GM23338 (cell line): ENCODE results near the gene DTNB. TPM values are rescaled to one million over a fixed set of nuclear protein-coding genes. Genes with fewer than 3 reads are reported as not detected.

Source experiments
- ATAC-seq: fragments of 200-7000 bp; cut with Tn5 transposase; 3 replicates; pipeline ENCODE4 v1.9.1; 2020
- DNase-seq: peaks from one replicate; pipeline ENCODE4 v3.0.0-alpha.2; 2015; ENCODE audit warnings: low spot score
- H2AFZ ChIP-seq: fragments of 200-600 bp; sonication (generic); 2 replicates; pipeline ENCODE4 v1.8.0; 2016; ENCODE audit warnings: antibody characterized with exemption, mild to moderate bottlenecking, moderate library complexity
- H3F3A ChIP-seq: fragments of 200-600 bp; sonication (generic); replicated peaks from 2 replicates; pipeline ENCODE4 v1.8.0; 2017; ENCODE audit warnings: antibody characterized with exemption, mixed run types, low read depth
- H3K27ac ChIP-seq: fragments of 200-600 bp; sonication (generic); 2 replicates; pipeline ENCODE4 v1.6.1; 2016; ENCODE audit warnings: low read depth
- H3K27me3 ChIP-seq: fragments of 200-600 bp; sonication (generic); 2 replicates; pipeline ENCODE4 v1.8.0; 2016; ENCODE audit warnings: mild to moderate bottlenecking, mixed run types, moderate library complexity; ENCODE audit not compliant: insufficient read depth
- H3K36me3 ChIP-seq: fragments of 200-600 bp; sonication (generic); 2 replicates; pipeline ENCODE4 v1.8.0; 2016; ENCODE audit warnings: mild to moderate bottlenecking; ENCODE audit not compliant: insufficient read depth
- H3K4me1 ChIP-seq: fragments of 200-600 bp; sonication (generic); 2 replicates; pipeline ENCODE4 v1.8.0; 2016; ENCODE audit warnings: mild to moderate bottlenecking, moderate library complexity; ENCODE audit not compliant: insufficient read depth
- H3K4me2 ChIP-seq: fragments of 200-600 bp; sonication (generic); 2 replicates; pipeline ENCODE4 v1.7.1; 2017; ENCODE audit warnings: mixed run types
- H3K4me3 ChIP-seq: fragments of 200-600 bp; sonication (generic); 2 replicates; pipeline ENCODE4 v1.6.1; 2016; ENCODE audit warnings: mixed run types
- H3K79me2 ChIP-seq: fragments of 200-600 bp; sonication (generic); replicated peaks from 2 replicates; pipeline ENCODE4 v1.8.0; 2017; ENCODE audit warnings: mild to moderate bottlenecking; ENCODE audit not compliant: insufficient read depth
- H3K9me2 ChIP-seq: fragments of 200-600 bp; sonication (generic); 2 replicates; pipeline ENCODE4 v1.8.0; 2017; ENCODE audit not compliant: insufficient read depth
- H4K20me1 ChIP-seq: fragments of 200-600 bp; sonication (generic); replicated peaks from 2 replicates; pipeline ENCODE4 v1.8.0; 2017; ENCODE audit warnings: mild to moderate bottlenecking; ENCODE audit not compliant: insufficient read depth
- H3K27ac Mint-ChIP-seq: 2 replicates; pipeline ENCODE4 v1.8.0; 2020; ENCODE audit warnings: inconsistent platforms, mild to moderate bottlenecking, moderate library complexity, mixed read lengths
- H3K27me3 Mint-ChIP-seq: 3 replicates; pipeline ENCODE4 v1.8.0; 2022; ENCODE audit warnings: low read depth, mild to moderate bottlenecking, moderate library complexity, mixed read lengths, inconsistent platforms; ENCODE audit not compliant: insufficient read depth, poor library complexity
- H3K36me3 Mint-ChIP-seq: 3 replicates; pipeline ENCODE4 v1.8.0; 2021; ENCODE audit warnings: low read depth, mild to moderate bottlenecking, inconsistent platforms, moderate library complexity, mixed read lengths
- H3K4me1 Mint-ChIP-seq: 3 replicates; pipeline ENCODE4 v1.8.0; 2020; ENCODE audit warnings: mild to moderate bottlenecking, inconsistent platforms, mixed read lengths
- H3K4me3 Mint-ChIP-seq: 3 replicates; pipeline ENCODE4 v1.8.0; 2021; ENCODE audit warnings: moderate library complexity, mild to moderate bottlenecking, inconsistent platforms, mixed read lengths
- H3K9me3 Mint-ChIP-seq: 3 replicates; pipeline ENCODE4 v1.8.0; 2020; ENCODE audit warnings: moderate library complexity, mild to moderate bottlenecking, inconsistent platforms, mixed read lengths
- CREB1 ChIP-seq: fragments of 250-450 bp; sonication (Bioruptor Pico); IDR thresholded peaks from 2 replicates; pipeline ENCODE4 v1.5.0; 2020; ENCODE audit warnings: low read depth, mild to moderate bottlenecking, moderate library complexity
- EZH2 ChIP-seq: fragments of 200-600 bp; sonication (generic); IDR thresholded peaks from one replicate; pipeline ENCODE4 v1.8.0; 2017; ENCODE audit warnings: antibody characterized with exemption, mild to moderate bottlenecking, low read depth; ENCODE audit not compliant: unreplicated experiment
- EZH2phosphoT487 ChIP-seq: fragments of 200-600 bp; sonication (generic); IDR thresholded peaks from one replicate; pipeline ENCODE4 v1.8.1; 2018; ENCODE audit warnings: antibody characterized with exemption; ENCODE audit not compliant: unreplicated experiment
- JUNB ChIP-seq: IDR thresholded peaks from one replicate; pipeline ENCODE4 v1.6.1; 2016; ENCODE audit warnings: antibody characterized with exemption; ENCODE audit not compliant: unreplicated experiment
- NANOG ChIP-seq: IDR thresholded peaks from 2 replicates; pipeline ENCODE4 v1.6.1; 2016; ENCODE audit warnings: antibody characterized with exemption, borderline replicate concordance
- POLR2AphosphoS5 ChIP-seq: IDR thresholded peaks from 2 replicates; pipeline ENCODE4 v1.6.1; 2016; ENCODE audit warnings: antibody characterized with exemption, low read depth
- STAT1 ChIP-seq: IDR thresholded peaks from one replicate; pipeline ENCODE4 v1.6.1; 2016; ENCODE audit warnings: antibody characterized with exemption; ENCODE audit not compliant: unreplicated experiment
- ZNF114 ChIP-seq: fragments of 250-450 bp; sonication (Bioruptor Pico); IDR thresholded peaks from 2 replicates; pipeline ENCODE4 v1.5.0; 2020; ENCODE audit warnings: mild to moderate bottlenecking, moderate library complexity
- ZNF331 ChIP-seq: fragments of 250-450 bp; sonication (Bioruptor Pico); IDR thresholded peaks from 2 replicates; pipeline ENCODE4 v1.5.0; 2020; ENCODE audit warnings: low read depth, mild to moderate bottlenecking, moderate library complexity
- polyA plus RNA-seq: library from polyadenylated mRNA; unstranded; fragments of >200 nt; fragmentation: Nextera tagmentation; extraction: Ambion mirVana; gene quantifications from 2 replicates; pipeline ENCODE4 v1.2.1, GENCODE V29; 2016
- total RNA-seq: library from RNA; depleted of rRNA; stranded (reverse); fragments of >200 nt; shearing (Covaris generic); gene quantifications from 2 replicates; pipeline ENCODE4 v1.2.3, GENCODE V29; 2014
- TF ChIP-seq, protein P1 (sequence below), 2 experiments: fragments of 200-600 bp in 1 of 2; sonication (generic) in 1 of 2; conservative IDR thresholded peaks; 2 replicates each; pipeline versions ENCODE4 v1.5.1 to v1.6.1; 2016 to 2017; ENCODE audit warnings: antibody characterized with exemption in 2 of 2, low read depth in 2 of 2, mild to moderate bottlenecking in 2 of 2, moderate library complexity in 1 of 2
- TF ChIP-seq, protein P2 (sequence below): IDR thresholded peaks from 2 replicates; pipeline ENCODE4 v1.6.1; 2016; ENCODE audit warnings: antibody characterized with exemption
- TF ChIP-seq, protein P3 (sequence below): IDR thresholded peaks from one replicate; pipeline ENCODE4 v1.6.1; 2018; ENCODE audit warnings: antibody characterized with exemption; ENCODE audit not compliant: unreplicated experiment

Gene DTNB
- total and polyA plus RNA-seq, 2 experiments from 2014 or later: 22.1 to 29.4 TPM

DNA sequence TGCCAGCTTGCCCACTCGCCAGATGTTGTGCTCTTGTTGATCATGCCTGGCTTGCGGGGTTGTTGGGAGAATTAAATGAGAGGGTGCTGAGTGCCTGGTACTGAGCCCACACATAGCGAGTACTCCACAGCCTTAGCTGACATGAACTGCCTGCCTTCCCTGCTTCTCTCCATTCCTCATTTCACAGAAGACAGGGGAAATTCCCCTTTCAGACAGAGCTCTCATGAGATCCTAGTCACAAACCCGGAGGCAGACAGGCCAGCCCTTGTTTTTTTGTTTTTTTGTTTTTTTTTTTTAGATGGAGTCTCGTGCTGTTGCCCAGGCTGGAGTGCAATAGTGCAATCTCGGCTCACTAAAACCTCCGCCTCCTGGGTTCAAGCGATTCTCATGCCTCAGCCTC is 314.5 kb downstream of the DTNB start:
- DNase-seq: no peak
- Histone ChIP-seq H3K4me3 (no peak overlapping the region), H3K27ac (no peak overlapping the region), H3K36me3 (no peaks in the 10 kb centered on the region), H3K4me1 (peaks cover 4% of the 10 kb centered on the region), H3K4me2 (no peak overlapping the region), H3K79me2 (no peaks in the 10 kb centered on the region), H3F3A (no peaks in the 10 kb centered on the region), H2AFZ (peak overlapping the region; percentile 14; the same call in 1 of the 2 replicates), H4K20me1 (no peaks in the 10 kb centered on the region), H3K27me3 (peaks cover 15% of the 10 kb centered on the region), H3K9me2 (no peaks in the 10 kb centered on the region)
- Mint-ChIP-seq H3K27me3 (peaks cover 30% of the 10 kb centered on the region), H3K4me1 (peaks cover 10% of the 10 kb centered on the region), H3K27ac (no peak overlapping the region), H3K9me3 (no peaks in the 10 kb centered on the region; the same call in 2 of the 3 replicates), H3K36me3 (no peaks in the 10 kb centered on the region), H3K4me3 (no peak overlapping the region)
- no peak for ATAC-seq
- TF ChIP-seq ZNF114 (CRISPR knock-in tag) (no peak), EZH2 (no peak), JUNB (no peak), STAT1 (no peak)
- TF ChIP-seq, protein P1, sequence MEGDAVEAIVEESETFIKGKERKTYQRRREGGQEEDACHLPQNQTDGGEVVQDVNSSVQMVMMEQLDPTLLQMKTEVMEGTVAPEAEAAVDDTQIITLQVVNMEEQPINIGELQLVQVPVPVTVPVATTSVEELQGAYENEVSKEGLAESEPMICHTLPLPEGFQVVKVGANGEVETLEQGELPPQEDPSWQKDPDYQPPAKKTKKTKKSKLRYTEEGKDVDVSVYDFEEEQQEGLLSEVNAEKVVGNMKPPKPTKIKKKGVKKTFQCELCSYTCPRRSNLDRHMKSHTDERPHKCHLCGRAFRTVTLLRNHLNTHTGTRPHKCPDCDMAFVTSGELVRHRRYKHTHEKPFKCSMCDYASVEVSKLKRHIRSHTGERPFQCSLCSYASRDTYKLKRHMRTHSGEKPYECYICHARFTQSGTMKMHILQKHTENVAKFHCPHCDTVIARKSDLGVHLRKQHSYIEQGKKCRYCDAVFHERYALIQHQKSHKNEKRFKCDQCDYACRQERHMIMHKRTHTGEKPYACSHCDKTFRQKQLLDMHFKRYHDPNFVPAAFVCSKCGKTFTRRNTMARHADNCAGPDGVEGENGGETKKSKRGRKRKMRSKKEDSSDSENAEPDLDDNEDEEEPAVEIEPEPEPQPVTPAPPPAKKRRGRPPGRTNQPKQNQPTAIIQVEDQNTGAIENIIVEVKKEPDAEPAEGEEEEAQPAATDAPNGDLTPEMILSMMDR (conservative IDR thresholded peaks at IDR 0.05; ENCODE audit: low read depth in 2 of 2): no peak

DNA sequence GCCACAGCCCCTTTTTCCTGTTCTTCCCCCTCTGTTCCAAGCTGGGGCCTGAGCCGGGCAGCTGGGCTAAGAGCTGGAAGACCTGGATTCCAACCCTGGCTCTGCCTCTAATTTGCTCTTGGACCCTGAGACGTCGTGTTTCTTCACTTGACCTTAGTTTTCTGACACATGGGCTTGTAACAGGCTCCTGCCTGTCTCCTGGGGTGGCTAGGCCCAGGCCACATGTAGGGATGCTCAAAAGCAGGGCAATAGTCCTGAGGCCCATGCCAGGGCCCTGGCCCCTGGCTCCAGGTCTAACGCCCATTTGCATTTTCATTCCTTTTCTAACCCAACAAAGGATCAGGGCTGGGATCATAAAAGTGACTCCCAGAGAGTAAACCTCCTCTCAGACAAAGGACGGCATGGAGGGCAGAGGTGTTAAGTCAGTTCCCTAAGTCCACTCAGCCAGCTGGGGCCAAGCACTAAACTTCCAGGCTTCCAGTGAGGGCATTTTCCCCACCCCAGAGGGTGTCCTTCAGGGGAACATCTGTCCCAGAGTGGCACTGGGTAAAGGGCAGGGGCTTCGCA is 315.0 kb downstream of the DTNB start:
- no peaks in the 10 kb centered on the region for H3K36me3 ChIP-seq
- no peaks in the 10 kb centered on the region for H3K79me2 ChIP-seq
- H3K27ac Mint-ChIP-seq: no peak overlapping the region
- no peaks in the 10 kb centered on the region for H3K36me3 Mint-ChIP-seq
- DNase-seq (no peak), ATAC-seq (peak; percentile 6; the same call in 2 of the 3 replicates)
- peak overlapping the region; percentile 14; the same call in 1 of the 2 replicates for H2AFZ ChIP-seq
- H3K4me1 ChIP-seq: peaks cover 4% of the 10 kb centered on the region
- peaks cover 14% of the 10 kb centered on the region for H3K27me3 ChIP-seq
- peaks cover 10% of the 10 kb centered on the region for H3K4me1 Mint-ChIP-seq
- no peaks in the 10 kb centered on the region for H3F3A ChIP-seq
- no peaks in the 10 kb centered on the region for H3K9me2 ChIP-seq
- no peak overlapping the region for H3K27ac ChIP-seq
- H3K4me2 ChIP-seq: no peak overlapping the region
- H3K4me3 ChIP-seq: no peak overlapping the region
- H3K9me3 Mint-ChIP-seq: no peaks in the 10 kb centered on the region; the same call in 2 of the 3 replicates
- H3K4me3 Mint-ChIP-seq: no peak overlapping the region
- no peaks in the 10 kb centered on the region for H4K20me1 ChIP-seq
- H3K27me3 Mint-ChIP-seq: peaks cover 26% of the 10 kb centered on the region
- TF ChIP-seq ZNF114 (CRISPR knock-in tag) (no peak), STAT1 (no peak), POLR2AphosphoS5 (no peak), NANOG (no peak), EZH2 (no peak), EZH2phosphoT487 (no peak), ZNF331 (CRISPR knock-in tag) (no peak), JUNB (no peak), CREB1 (CRISPR knock-in tag) (no peak)
- TF ChIP-seq, protein P2, sequence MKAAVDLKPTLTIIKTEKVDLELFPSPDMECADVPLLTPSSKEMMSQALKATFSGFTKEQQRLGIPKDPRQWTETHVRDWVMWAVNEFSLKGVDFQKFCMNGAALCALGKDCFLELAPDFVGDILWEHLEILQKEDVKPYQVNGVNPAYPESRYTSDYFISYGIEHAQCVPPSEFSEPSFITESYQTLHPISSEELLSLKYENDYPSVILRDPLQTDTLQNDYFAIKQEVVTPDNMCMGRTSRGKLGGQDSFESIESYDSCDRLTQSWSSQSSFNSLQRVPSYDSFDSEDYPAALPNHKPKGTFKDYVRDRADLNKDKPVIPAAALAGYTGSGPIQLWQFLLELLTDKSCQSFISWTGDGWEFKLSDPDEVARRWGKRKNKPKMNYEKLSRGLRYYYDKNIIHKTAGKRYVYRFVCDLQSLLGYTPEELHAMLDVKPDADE: no peak
- TF ChIP-seq, protein P3, sequence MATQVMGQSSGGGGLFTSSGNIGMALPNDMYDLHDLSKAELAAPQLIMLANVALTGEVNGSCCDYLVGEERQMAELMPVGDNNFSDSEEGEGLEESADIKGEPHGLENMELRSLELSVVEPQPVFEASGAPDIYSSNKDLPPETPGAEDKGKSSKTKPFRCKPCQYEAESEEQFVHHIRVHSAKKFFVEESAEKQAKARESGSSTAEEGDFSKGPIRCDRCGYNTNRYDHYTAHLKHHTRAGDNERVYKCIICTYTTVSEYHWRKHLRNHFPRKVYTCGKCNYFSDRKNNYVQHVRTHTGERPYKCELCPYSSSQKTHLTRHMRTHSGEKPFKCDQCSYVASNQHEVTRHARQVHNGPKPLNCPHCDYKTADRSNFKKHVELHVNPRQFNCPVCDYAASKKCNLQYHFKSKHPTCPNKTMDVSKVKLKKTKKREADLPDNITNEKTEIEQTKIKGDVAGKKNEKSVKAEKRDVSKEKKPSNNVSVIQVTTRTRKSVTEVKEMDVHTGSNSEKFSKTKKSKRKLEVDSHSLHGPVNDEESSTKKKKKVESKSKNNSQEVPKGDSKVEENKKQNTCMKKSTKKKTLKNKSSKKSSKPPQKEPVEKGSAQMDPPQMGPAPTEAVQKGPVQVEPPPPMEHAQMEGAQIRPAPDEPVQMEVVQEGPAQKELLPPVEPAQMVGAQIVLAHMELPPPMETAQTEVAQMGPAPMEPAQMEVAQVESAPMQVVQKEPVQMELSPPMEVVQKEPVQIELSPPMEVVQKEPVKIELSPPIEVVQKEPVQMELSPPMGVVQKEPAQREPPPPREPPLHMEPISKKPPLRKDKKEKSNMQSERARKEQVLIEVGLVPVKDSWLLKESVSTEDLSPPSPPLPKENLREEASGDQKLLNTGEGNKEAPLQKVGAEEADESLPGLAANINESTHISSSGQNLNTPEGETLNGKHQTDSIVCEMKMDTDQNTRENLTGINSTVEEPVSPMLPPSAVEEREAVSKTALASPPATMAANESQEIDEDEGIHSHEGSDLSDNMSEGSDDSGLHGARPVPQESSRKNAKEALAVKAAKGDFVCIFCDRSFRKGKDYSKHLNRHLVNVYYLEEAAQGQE: no peak
- TF ChIP-seq, protein P1 (conservative IDR thresholded peaks at IDR 0.05; ENCODE audit: low read depth in 2 of 2): no peak
